Large intestine (tissue), 1 donor: ENCODE results near the gene ADGRE2. TPM values are rescaled to one million over a fixed set of nuclear protein-coding genes. Genes with fewer than 3 reads are reported as not detected.

Source experiments
- polyA plus RNA-seq: library from polyadenylated mRNA; unstranded; fragments of 120-200 nt; gene quantifications from one replicate; pipeline ENCODE4 v1.2.1, GENCODE V29; 2013

Gene ADGRE2
- polyA plus RNA-seq, 1 donor: 1.2 TPM

Other genes starting within 250 kb of the ADGRE2 start
- gene TECR, start 249.0 kb downstream of the ADGRE2 start, polyA plus RNA-seq: 236 TPM
- 140 TPM for gene NDUFB7, start 206.5 kb downstream of the ADGRE2 start, polyA plus RNA-seq
- gene CLEC17A, start 195.5 kb downstream of the ADGRE2 start, polyA plus RNA-seq: 0.13 TPM
- 0.79 TPM for gene ADGRE3, start 103.7 kb downstream of the ADGRE2 start, polyA plus RNA-seq
- gene ZNF333, start 88.5 kb downstream of the ADGRE2 start, polyA plus RNA-seq: 14.1 TPM
- not detected for gene OR7A5, start 56.6 kb upstream of the ADGRE2 start, polyA plus RNA-seq
- gene OR7C1, start 56.6 kb upstream of the ADGRE2 start, polyA plus RNA-seq: 0.03 TPM
- gene OR7A10, start 70.4 kb upstream of the ADGRE2 start, polyA plus RNA-seq: not detected
- not detected for gene OR7A17, start 107.6 kb upstream of the ADGRE2 start, polyA plus RNA-seq
- gene OR7C2, start 162.9 kb upstream of the ADGRE2 start, polyA plus RNA-seq: not detected
- 0.31 TPM for gene SLC1A6, start 201.3 kb upstream of the ADGRE2 start, polyA plus RNA-seq